ENCODE measurements around the gene SYCP1.
"Not testable (repeated sequence)": the region's sequence is repeated elsewhere in the genome, so short reads cannot be mapped to it uniquely, and the experiment has no call there.

GRCh38 chr1:114915720-114916119 lies 61.1 kb downstream of the SYCP1 start:
- TF ChIP-seq REST (IDR thresholded peaks at IDR 0.05; ENCODE audit: insufficient replicate concordance, low read depth); CTCF (IDR thresholded peaks at IDR 0.05; ENCODE audit: insufficient read depth, low read length): not testable (repeated sequence)
